GM21825 (cell line): ENCODE measurements around the gene SGCA.

ENCODE experiments used
- ATAC-seq: cut with Tn5 transposase; IDR thresholded peaks from one replicate; pipeline ENCODE4 v1.9.1; 2021; ENCODE audit warnings: mild to moderate bottlenecking, moderate library complexity; ENCODE audit not compliant: unreplicated experiment

Gene SGCA

GRCh38 chr17:50165867-50166517 is at the start of gene SGCA:
Gene SGCA, plus strand, starts transcription at chr17:50166005. Its CDS starts 36 bp downstream, at chr17:50166041.
- no peak for ATAC-seq

- no peak for ATAC-seq
Observed at GRCh38 chr17:50117202-50118051, 48.4 kb upstream of the SGCA start.

DNA sequence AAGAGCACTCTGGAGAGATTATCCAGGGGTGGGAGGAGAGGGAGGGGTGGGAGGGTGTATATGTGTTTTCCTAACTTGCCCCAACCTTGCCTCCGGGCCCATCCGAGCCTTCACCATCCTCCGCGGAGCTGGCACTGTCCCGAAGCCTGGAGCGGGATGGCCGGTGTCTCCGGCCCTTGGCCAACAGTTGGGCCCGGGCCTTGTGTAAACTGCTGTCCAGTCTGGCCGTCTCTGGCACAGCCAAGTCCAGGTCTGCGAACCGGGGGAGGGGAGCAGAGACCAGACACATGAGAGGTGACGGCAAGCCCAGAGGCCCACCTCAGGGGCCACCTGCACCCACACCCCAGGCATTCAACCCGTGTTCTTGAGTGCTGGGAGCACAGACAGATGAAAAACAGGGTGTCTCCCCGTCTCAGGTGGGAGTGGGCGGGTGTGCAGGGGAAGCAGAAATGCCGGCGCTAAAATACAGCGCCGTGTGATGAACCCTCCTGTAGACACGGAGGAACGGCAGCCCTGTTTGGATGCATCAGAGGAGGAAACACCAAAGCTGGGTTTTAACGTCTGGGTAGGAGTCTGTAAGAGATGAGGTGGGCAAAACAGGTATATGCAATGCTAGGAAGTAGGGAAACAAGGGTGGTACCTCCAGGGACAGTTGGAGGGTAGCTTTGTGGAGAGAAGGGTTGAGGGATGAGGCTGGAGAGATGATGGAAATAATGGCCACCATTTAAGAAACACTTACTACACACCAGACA is 47.6 kb upstream of the SGCA start:
- ATAC-seq = no peak

DNA sequence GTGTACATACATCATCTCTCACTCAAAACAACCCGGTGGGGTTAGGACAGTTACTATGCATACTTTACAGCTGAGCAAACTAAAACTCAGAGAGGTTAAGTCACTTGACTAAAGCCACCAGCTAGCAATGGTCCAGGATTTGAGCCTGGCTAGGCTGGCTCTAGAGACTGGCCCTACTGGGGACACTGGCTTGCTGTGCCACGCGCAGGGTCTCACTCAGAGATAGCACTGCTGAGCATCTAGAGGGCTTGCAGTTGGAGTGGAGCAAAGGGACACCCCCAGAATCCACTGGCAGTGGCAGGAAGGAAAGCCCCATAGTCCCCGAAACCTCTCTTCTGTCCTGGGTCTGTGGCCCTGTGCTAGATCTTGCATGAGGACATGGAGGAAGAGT is 47.0 kb upstream of the SGCA start:
- ATAC-seq = no peak

GRCh38 chr17:50120475-50121253 is 45.1 kb upstream of the SGCA start:
- ATAC-seq = no peak

GRCh38 chr17:50122945-50123344 is 42.9 kb upstream of the SGCA start:
- ATAC-seq = no peak

GRCh38 chr17:50123649-50124349 is 42.0 kb upstream of the SGCA start:
- no peak for ATAC-seq

GRCh38 chr17:50125420-50125997 is 40.3 kb upstream of the SGCA start:
- no peak for ATAC-seq

DNA sequence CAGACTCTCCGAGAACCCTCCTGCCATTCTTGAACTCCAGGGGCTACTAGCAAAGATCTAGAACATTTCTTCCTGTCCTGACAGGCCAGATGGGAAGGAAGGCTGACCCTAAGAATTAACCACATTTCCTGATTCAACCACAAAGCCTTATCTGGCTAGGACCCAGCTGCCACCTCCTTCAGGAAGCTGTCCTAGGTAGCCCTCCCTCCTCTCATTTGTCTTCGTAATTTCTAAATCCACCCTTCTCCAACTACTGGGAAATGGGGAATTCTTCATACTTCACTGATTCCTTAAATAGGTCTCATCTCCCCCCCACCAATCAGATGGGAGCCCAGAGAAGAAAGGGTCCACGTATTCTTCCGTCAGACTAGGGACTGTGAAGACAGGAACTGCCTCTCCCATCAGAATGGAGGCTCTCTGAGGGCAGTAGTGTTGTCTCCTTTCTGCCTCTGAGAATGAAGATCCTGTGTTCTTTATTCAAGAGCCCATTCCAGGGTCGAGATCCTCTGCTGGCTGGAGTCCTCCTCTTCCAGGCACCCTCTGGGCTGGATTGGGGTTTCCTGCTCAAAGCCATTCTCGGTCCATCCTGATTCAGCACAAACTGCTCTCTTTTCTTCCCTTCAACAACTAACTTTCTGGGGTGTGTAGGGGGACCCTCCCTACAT is 38.0 kb upstream of the SGCA start:
- ATAC-seq = no peak

DNA sequence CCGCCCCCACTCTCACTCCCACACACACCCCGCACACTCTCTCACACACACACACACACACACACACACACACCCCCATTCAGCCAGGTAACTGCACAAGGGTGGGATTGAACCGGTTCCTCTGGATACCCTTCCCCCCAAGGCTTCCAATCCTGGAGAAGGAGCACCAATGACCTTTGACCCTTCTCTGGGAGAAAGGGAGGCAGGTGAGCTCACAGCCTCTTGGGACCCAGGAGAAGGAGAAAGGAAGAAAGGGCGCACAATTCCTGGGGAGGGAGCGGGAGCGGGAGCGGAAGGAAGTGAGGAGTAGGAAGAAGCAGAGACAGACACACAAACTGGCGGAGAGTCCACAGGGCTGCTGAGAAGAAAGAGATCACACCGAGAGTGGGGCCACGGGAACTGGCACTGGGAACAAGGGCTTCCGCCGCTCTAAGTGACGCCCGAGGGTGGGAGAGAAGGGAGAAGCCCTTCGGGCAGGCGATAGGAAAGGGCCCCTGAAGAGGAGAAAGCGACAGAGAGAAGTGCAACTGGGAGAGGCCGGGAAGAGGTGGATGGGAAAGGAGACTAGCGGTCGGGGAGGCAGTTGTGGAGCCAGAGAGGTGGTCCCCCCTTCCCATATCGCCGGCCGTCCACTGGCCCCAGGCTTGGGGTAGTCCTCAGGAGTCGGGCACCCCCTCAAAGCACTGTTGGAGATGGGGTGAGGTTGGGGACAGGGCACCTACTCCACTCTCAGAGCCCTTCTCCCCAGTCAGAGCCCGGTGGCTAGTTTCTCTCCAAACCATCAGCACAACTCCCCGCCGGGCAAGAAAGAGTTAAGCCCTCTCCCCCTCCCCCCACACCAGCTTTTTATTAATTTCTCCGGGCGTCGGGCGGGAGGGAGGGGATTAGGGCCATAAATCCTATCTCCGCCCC is 37.1 kb upstream of the SGCA start:
- no peak for ATAC-seq

DNA sequence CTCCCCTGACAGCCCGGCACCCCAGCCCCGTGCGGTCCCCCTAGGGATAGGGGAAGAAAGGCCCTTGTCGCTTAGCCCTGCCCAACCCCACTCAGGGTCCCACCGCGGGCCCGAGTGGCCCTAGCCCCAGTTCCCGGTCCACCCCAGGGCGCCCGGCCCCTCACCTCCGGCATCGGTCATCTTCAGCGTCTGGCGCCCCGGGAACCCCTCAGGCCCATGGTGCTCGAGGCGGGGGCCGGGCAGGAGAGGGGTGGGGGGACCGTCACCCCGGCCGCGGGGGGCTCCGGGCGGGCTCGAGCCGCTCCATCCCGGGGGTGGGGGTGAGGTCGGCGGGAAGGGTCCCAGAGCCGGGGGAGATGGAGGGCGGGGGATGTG is 36.5 kb upstream of the SGCA start:
- no peak for ATAC-seq

DNA sequence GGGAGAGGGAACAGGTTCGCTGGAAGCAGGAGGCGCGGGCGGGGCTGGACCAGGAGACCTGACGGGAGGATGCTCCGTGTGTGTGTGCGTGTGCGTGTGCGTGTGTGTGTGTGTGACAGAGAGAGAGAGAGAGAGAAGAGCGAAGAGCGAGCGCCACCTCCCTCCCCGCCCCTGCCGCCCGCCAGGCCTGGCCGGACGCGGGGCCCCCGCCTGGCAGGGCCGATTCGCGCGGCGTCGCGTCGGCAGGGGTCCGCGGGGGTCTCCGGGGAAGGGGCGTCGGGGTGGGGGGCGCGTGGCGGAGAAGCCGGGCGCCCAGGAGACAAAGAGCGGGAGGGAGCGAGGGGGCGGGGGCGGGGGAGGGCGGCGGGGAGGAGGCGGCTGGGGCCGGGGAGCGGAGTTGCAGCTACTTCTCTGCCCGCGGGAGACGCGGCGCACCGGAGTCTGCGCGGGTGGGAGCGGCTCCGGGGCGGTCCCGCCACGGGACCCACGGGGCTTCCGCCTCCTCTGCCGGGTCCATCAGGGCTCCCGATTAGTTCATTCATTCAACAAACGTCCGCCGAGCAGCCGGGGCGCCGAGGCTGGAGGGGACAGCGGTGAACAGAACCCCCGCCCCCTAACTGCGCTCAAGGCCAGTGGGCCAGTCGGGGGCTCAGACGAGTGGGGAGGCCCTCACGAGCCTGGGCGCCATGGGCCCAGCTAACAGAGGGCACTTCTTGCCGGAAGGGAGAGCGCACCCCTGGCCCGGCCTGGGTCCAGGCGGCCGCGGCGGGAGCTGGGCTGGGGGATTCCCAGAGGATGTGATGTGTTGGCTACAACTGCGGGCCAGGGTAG is 35.9 kb upstream of the SGCA start, which contains the start of gene SAMD14:
SAMD14 (minus strand) TSS at position 433 of the 831 bp plus-strand sequence. CDS start 5,201 bp downstream, outside the sequence.
- no peak for ATAC-seq

- ATAC-seq = no peak
Observed at GRCh38 chr17:50130559-50131305, 35.1 kb upstream of the SGCA start.

- ATAC-seq = no peak
Observed at GRCh38 chr17:50132104-50132794, 33.6 kb upstream of the SGCA start.

GRCh38 chr17:50133028-50133768 is 32.6 kb upstream of the SGCA start:
- no peak for ATAC-seq

DNA sequence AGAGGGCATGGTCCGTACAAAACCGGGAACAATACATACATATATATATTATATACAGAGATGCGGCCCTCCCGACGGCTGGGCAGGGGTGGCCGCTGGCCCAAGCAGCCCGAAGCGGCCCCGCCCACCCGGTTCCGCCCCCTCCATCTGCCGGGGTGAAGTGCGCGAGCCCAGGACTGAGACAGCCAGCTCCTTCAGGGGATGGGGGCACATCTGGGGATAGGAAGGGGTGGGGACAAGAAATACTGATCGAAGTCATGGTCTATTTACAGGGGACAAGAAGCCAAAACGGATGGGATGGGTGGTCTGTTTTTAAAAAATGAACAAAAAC is 32.1 kb upstream of the SGCA start:
- no peak for ATAC-seq
